ENCODE results near the gene B3GNT9. TPM values are rescaled to one million over a fixed set of nuclear protein-coding genes. Genes with fewer than 3 reads are reported as not detected.

B3GNT9 gene
- total RNA-seq, 4 donors from 2014 or later = 52.0 to 103 (median 85.7) TPM

GRCh38 chr16:67112591-67113399 lies 38.0 kb downstream of the B3GNT9 start:
- no peak for DNase-seq
- WGBS, 2 donors = 87 to 89% methylated on average over 4 of the region's 4 CpGs
- Histone ChIP-seq H3K36me3 (no peaks in the 10 kb centered on the region), H3K27me3 (no peaks in the 10 kb centered on the region), H3K9me3 (no peaks in the 10 kb centered on the region), H3K4me1 (peaks cover 18 to 21% of the 10 kb centered on the region in 2 donors), H3K27ac (no peak overlapping the region), H3K4me3 (replicated peaks in 1 of 3) (no peak overlapping the region)
- intact Hi-C loops (cut with DNase I) = loop anchor here (10.0 kb wide), 1 partner anchor 78 kb away; no protein-coding TSS in a partner anchor
- TF ChIP-seq CTCF (IDR thresholded peaks at IDR 0.05) (no peak), POLR2A (IDR thresholded peaks at IDR 0.05) (no peak)

- WGBS, 2 donors = 85 to 88% methylated on average over 4 of the region's 4 CpGs
- Histone ChIP-seq H3K9me3 (no peaks in the 10 kb centered on the region), H3K4me3 (replicated peaks in 1 of 3) (no peak overlapping the region), H3K4me1 (peaks cover 18 to 21% of the 10 kb centered on the region in 2 donors), H3K36me3 (no peaks in the 10 kb centered on the region), H3K27ac (no peak overlapping the region), H3K27me3 (no peaks in the 10 kb centered on the region)
- intact Hi-C loops (cut with DNase I) = loop anchor here (10.0 kb wide), 1 partner anchor 77 kb away; no protein-coding TSS in a partner anchor
- no peak for DNase-seq
- TF ChIP-seq CTCF (IDR thresholded peaks at IDR 0.05) (no peak), POLR2A (IDR thresholded peaks at IDR 0.05) (no peak)
Measured at GRCh38 chr16:67111951-67112444, 38.8 kb downstream of the B3GNT9 start.

GRCh38 chr16:67109407-67110135 lies 41.2 kb downstream of the B3GNT9 start, which contains the start of gene PHAF1:
PHAF1 (plus strand) TSS chr16:67109941; CDS start chr16:67110176, 235 bp downstream.
- H3K9me3 ChIP-seq = no peaks in the 10 kb centered on the region
- peak; percentile 92 to 95 for DNase-seq
- H3K4me1 ChIP-seq = peaks cover 20 to 34% of the 10 kb centered on the region in 2 donors
- TF ChIP-seq CTCF (IDR thresholded peaks at IDR 0.05) = no peak
- peak in 1 of 2 donors; percentile 90 for TF ChIP-seq POLR2A (IDR thresholded peaks at IDR 0.05)
- intact Hi-C loops (cut with DNase I) = loop anchor here (10.0 kb wide), 2 partner anchors 45 to 75 kb away; partner anchors contain the start of genes B3GNT9, FBXL8 and TRADD
- peak within 1 kb of the TSS; percentile 56 to 80 (median 72) for H3K27ac ChIP-seq
- no peaks in the 10 kb centered on the region for H3K36me3 ChIP-seq
- H3K4me3 ChIP-seq (replicated peaks in 1 of 3) = peak within 1 kb of the TSS; percentile 79 to 95 (median 90)
- no peaks in the 10 kb centered on the region for H3K27me3 ChIP-seq
- WGBS, 2 donors = 2 to 5% methylated on average over 22 to 53 of the region's 63 CpGs

- H3K4me1 ChIP-seq = peaks cover 26 to 40% of the 10 kb centered on the region in 2 donors
- H3K4me3 ChIP-seq (replicated peaks in 1 of 3) = peak overlapping the region in 1 of 3 donors; percentile 79
- peak overlapping the region; percentile 56 to 80 (median 72) for H3K27ac ChIP-seq
- intact Hi-C loops (cut with DNase I) = loop anchor here (10.0 kb wide), 1 partner anchor 46 kb away; the partner anchor contains the start of genes B3GNT9, FBXL8 and TRADD
- no peaks in the 10 kb centered on the region for H3K9me3 ChIP-seq
- no peaks in the 10 kb centered on the region for H3K36me3 ChIP-seq
- TF ChIP-seq POLR2A (IDR thresholded peaks at IDR 0.05) = no peak
- no peak for TF ChIP-seq CTCF (IDR thresholded peaks at IDR 0.05)
- DNase-seq = no peak
- no peaks in the 10 kb centered on the region for H3K27me3 ChIP-seq
- WGBS, 2 donors = 66 to 72% methylated on average over 13 to 18 of the region's 18 CpGs
Measured at GRCh38 chr16:67108931-67109406, 41.8 kb downstream of the B3GNT9 start.
